HUES64 (cell line): ENCODE results near the gene LCK. TPM values are rescaled to one million over a fixed set of nuclear protein-coding genes. Genes with fewer than 3 reads are reported as not detected.
A peak's percentile ranks its signal among the peaks of the same experiment; 100 is the strongest.

Experiments used
- H3K27ac ChIP-seq: 2 replicates; pipeline ENCODE4 v1.7.0; 2013; ENCODE audit warnings: low read depth, low read length, inconsistent platforms
- H3K27me3 ChIP-seq: 2 replicates; pipeline ENCODE4 v1.6.1; 2013; ENCODE audit warnings: mild to moderate bottlenecking, low read length; ENCODE audit not compliant: insufficient read depth
- H3K36me3 ChIP-seq: 2 replicates; pipeline ENCODE4 v1.6.1; 2013; ENCODE audit warnings: mild to moderate bottlenecking, low read length; ENCODE audit not compliant: insufficient read depth
- H3K4me1 ChIP-seq: 2 replicates; pipeline ENCODE4 v1.6.1; 2013; ENCODE audit warnings: mild to moderate bottlenecking, low read length, moderate library complexity; ENCODE audit not compliant: insufficient read depth
- H3K4me3 ChIP-seq: 2 replicates; pipeline ENCODE4 v1.5.1; 2013; ENCODE audit warnings: mild to moderate bottlenecking, low read length, moderate library complexity
- H3K9ac ChIP-seq: 2 replicates; pipeline ENCODE4 v1.6.1; 2013; ENCODE audit warnings: mild to moderate bottlenecking, low read depth, low read length
- H3K9me3 ChIP-seq: 2 replicates; pipeline ENCODE4 v1.6.1; 2013; ENCODE audit warnings: low read depth, low read length; ENCODE audit not compliant: insufficient read depth
- WGBS: fragments of 150-250, 120-280 bp; methylation state at CpG from one replicate; pipeline ENCODE4 v1.1.7; 2013; ENCODE audit warnings: missing lambda C conversion rate; 5-methylcytosine and 5-hydroxymethylcytosine counted together
- polyA plus RNA-seq, 2 experiments: library from polyadenylated mRNA; stranded (reverse); fragments of 50-300 nt; gene quantifications; one replicate each; pipeline ENCODE4 v1.2.3, GENCODE V29; 2013

Gene LCK
- 24.8 TPM for polyA plus RNA-seq (2013, experiment 1 of 2)
- 24.1 TPM for polyA plus RNA-seq (2013, experiment 2 of 2)

GRCh38 chr1:32250893-32251716 is at the start of gene LCK:
LCK (plus strand) TSS chr1:32251265; CDS start chr1:32274330, 23,065 bp downstream.
- H3K4me1 ChIP-seq, result peaks cover 13% of the 10 kb centered on the region
- H3K9ac ChIP-seq, result no peak within 1 kb of the TSS
- no peaks in the 10 kb centered on the region for H3K36me3 ChIP-seq
- no peak within 1 kb of the TSS for H3K27ac ChIP-seq
- no peaks in the 10 kb centered on the region for H3K9me3 ChIP-seq
- H3K27me3 ChIP-seq, result no peaks in the 10 kb centered on the region
- H3K4me3 ChIP-seq, result no peak within 1 kb of the TSS
- WGBS, result 89% methylated on average over 25 of the region's 25 CpGs

GRCh38 chr1:32204943-32205361 is 46.1 kb upstream of the LCK start:
- peak overlapping the region; percentile 88 for H3K4me3 ChIP-seq
- no peaks in the 10 kb centered on the region for H3K27me3 ChIP-seq
- H3K36me3 ChIP-seq, result 0 out of 2 replicates have a peak, but pooled peaks cover 7% of the 10 kb centered on the region
- H3K4me1 ChIP-seq, result peaks cover 5% of the 10 kb centered on the region; the same call in 1 of the 2 replicates
- H3K27ac ChIP-seq, result no peak overlapping the region
- H3K9ac ChIP-seq, result peak overlapping the region; percentile 42
- WGBS, result 45% methylated on average over 26 of the region's 26 CpGs
- H3K9me3 ChIP-seq, result no peaks in the 10 kb centered on the region

GRCh38 chr1:32205401-32206370 is 45.4 kb upstream of the LCK start, which contains the start of gene IQCC:
IQCC (plus strand) TSS chr1:32205671; CDS start chr1:32205682, 11 bp downstream.
- Histone ChIP-seq H3K27me3 (no peaks in the 10 kb centered on the region), H3K4me1 (peaks cover 4% of the 10 kb centered on the region; the same call in 1 of the 2 replicates), H3K9me3 (no peaks in the 10 kb centered on the region), H3K27ac (no peak within 1 kb of the TSS), H3K4me3 (peak within 1 kb of the TSS; percentile 88), H3K36me3 (0 out of 2 replicates have a peak, but pooled peaks cover 7% of the 10 kb centered on the region), H3K9ac (peak within 1 kb of the TSS; percentile 87)
- 3% methylated on average over 77 of the region's 77 CpGs for WGBS

GRCh38 chr1:32208469-32208868 is 42.6 kb upstream of the LCK start:
- Histone ChIP-seq H3K27ac (no peak overlapping the region), H3K36me3 (0 out of 2 replicates have a peak, but pooled peaks cover 7% of the 10 kb centered on the region), H3K9me3 (no peaks in the 10 kb centered on the region), H3K4me1 (no peaks in the 10 kb centered on the region; the same call in 1 of the 2 replicates), H3K27me3 (no peaks in the 10 kb centered on the region), H3K4me3 (no peak overlapping the region), H3K9ac (no peak overlapping the region)
- 95% methylated on average over 6 of the region's 6 CpGs for WGBS

DNA sequence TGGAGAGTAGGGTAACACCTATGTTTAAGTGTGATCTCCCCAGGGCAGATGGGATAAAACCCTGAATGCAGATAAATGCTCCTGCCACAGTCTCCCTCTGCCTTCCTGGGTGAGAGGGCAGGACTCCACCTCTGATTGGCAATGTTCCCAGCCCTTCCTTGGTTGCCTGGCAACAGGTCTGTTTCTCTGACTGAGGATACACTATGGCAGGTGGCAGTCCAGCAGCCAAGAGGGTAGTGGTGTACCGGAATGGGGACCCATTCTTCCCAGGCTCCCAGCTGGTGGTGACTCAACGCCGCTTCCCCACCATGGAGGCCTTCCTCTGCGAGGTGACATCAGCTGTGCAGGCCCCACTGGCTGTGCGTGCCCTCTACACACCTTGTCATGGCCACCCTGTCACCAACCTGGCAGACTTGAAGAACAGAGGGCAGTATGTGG is 42.2 kb upstream of the LCK start, which contains the start of gene DCDC2B:
TSS of gene DCDC2B (plus strand) at position 199 of the 438 bp plus-strand sequence. CDS start at position 204, 5 bp downstream.
- no peak within 1 kb of the TSS for H3K27ac ChIP-seq

GRCh38 chr1:32215629-32216480 is 35.2 kb upstream of the LCK start:
- no peaks in the 10 kb centered on the region for H3K9me3 ChIP-seq
- no peaks in the 10 kb centered on the region for H3K27me3 ChIP-seq
- no peak overlapping the region for H3K27ac ChIP-seq
- peaks cover 2% of the 10 kb centered on the region; the same call in 1 of the 2 replicates for H3K4me1 ChIP-seq
- peaks cover 33% of the 10 kb centered on the region for H3K36me3 ChIP-seq
- WGBS, result 91% methylated on average over 10 of the region's 10 CpGs
- no peak overlapping the region for H3K4me3 ChIP-seq
- H3K9ac ChIP-seq, result no peak overlapping the region

More for the DNA sequence above, 42.2 kb upstream of the LCK start, which contains the start of gene DCDC2B:
- 0 out of 2 replicates have a peak, but pooled peaks cover 7% of the 10 kb centered on the region for H3K36me3 ChIP-seq
- no peaks in the 10 kb centered on the region; the same call in 1 of the 2 replicates for H3K4me1 ChIP-seq
- no peak within 1 kb of the TSS for H3K9ac ChIP-seq
- no peaks in the 10 kb centered on the region for H3K9me3 ChIP-seq
- H3K27me3 ChIP-seq, result no peaks in the 10 kb centered on the region
- 91% methylated on average over 5 of the region's 5 CpGs for WGBS
- H3K4me3 ChIP-seq, result no peak within 1 kb of the TSS

DNA sequence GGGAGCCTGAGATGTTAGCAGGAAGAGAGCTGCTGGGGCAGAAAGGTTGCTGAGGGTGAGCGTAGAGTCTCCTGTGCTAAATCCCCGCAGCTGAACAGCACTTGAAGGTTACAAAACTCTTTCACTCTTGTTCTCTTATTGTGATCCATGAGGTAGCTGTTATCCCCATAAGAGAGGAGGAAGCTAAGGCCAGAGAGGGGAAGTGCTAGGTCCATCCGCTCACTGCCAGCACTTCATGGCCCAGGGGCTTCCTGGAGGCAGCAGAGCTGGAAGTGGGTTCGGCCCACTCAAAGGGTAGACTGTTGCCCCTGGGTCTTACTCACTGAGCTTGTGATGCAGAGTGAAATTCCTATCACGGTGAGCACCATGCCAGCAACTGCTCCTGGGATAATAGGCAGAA is 34.5 kb upstream of the LCK start:
- Histone ChIP-seq H3K36me3 (peaks cover 33% of the 10 kb centered on the region), H3K4me1 (peaks cover 8% of the 10 kb centered on the region; the same call in 1 of the 2 replicates), H3K9ac (no peak overlapping the region), H3K27ac (no peak overlapping the region), H3K4me3 (no peak overlapping the region), H3K27me3 (no peaks in the 10 kb centered on the region), H3K9me3 (no peaks in the 10 kb centered on the region)
- WGBS, result 94% methylated on average over 5 of the region's 5 CpGs

DNA sequence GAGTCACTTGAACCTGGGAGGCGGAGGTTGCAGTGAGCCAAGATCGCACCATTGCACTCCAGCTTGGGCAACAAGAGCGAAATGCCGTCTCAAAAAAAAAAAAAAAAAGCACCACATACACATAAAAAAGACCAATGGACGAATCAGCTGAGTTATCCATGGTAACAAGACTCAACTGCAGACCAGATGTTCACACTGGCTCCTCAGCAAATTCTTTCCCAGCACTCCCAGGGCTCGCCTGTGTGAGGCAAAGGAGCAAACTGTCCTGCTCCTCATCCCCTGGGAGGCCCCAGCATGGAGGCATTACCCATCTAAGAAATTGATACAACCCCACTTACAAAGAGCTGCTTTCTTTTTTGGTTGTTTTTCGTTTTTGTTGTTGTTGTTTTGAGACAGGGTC is 32.0 kb upstream of the LCK start:
- Histone ChIP-seq H3K27ac (no peak overlapping the region), H3K4me3 (no peak overlapping the region), H3K4me1 (peaks cover 10% of the 10 kb centered on the region; the same call in 1 of the 2 replicates), H3K9me3 (no peaks in the 10 kb centered on the region), H3K27me3 (no peaks in the 10 kb centered on the region), H3K36me3 (peaks cover 38% of the 10 kb centered on the region), H3K9ac (no peak overlapping the region)
- WGBS, result 96% methylated on average over 6 of the region's 7 CpGs

- peak overlapping the region; percentile 73 for H3K9ac ChIP-seq
- 91% methylated on average over 3 of the region's 4 CpGs for WGBS
- peaks cover 10% of the 10 kb centered on the region; the same call in 1 of the 2 replicates for H3K4me1 ChIP-seq
- peak overlapping the region; percentile 97 for H3K4me3 ChIP-seq
- H3K36me3 ChIP-seq, result peaks cover 39% of the 10 kb centered on the region
- no peaks in the 10 kb centered on the region for H3K9me3 ChIP-seq
- no peak overlapping the region for H3K27ac ChIP-seq
- H3K27me3 ChIP-seq, result no peaks in the 10 kb centered on the region
These were observed 30.1 kb upstream of the LCK start for GRCh38 chr1:32220746-32221580.
